ENCODE results near the gene SDCCAG8. TPM values are rescaled to one million over a fixed set of nuclear protein-coding genes. Genes with fewer than 3 reads are reported as not detected.

SDCCAG8 gene
- total and polyA plus RNA-seq, 2 experiments from 2014 or later = 28.3 to 39.3 TPM

DNA sequence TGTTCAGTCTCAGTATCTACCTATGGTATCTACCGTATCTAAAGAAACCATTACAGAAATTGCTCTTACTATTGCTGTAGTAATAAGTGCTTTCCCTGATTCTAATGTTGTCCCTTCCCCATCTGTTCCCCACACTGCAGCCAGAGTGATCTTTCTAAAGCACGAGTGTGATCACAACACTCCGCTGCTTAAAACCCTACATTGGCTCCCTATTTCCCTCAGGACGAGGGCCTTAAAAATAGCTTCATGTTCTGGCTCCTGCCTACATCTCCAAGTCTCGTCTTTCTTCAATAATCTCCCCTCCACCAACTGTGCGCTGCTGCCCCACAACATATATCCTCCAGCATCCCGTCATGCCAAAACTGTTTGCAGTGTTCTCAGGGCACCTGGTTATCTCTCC, 150.6 kb downstream of the SDCCAG8 start:
- H3K27ac ChIP-seq = no peak overlapping the region
- no peak for TF ChIP-seq EZH2 (IDR thresholded peaks at IDR 0.05; ENCODE audit: borderline replicate concordance)
- TF ChIP-seq, protein P1, sequence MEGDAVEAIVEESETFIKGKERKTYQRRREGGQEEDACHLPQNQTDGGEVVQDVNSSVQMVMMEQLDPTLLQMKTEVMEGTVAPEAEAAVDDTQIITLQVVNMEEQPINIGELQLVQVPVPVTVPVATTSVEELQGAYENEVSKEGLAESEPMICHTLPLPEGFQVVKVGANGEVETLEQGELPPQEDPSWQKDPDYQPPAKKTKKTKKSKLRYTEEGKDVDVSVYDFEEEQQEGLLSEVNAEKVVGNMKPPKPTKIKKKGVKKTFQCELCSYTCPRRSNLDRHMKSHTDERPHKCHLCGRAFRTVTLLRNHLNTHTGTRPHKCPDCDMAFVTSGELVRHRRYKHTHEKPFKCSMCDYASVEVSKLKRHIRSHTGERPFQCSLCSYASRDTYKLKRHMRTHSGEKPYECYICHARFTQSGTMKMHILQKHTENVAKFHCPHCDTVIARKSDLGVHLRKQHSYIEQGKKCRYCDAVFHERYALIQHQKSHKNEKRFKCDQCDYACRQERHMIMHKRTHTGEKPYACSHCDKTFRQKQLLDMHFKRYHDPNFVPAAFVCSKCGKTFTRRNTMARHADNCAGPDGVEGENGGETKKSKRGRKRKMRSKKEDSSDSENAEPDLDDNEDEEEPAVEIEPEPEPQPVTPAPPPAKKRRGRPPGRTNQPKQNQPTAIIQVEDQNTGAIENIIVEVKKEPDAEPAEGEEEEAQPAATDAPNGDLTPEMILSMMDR (IDR thresholded peaks at IDR 0.05; ENCODE audit: poor library complexity) = no peak
- no peak for TF ChIP-seq EZH2phosphoT487 (IDR thresholded peaks at IDR 0.05; ENCODE audit: low read depth, severe bottlenecking, unreplicated experiment)
- H3K36me3 ChIP-seq (replicated peaks; ENCODE audit: insufficient read depth, low read depth) = no peaks in the 10 kb centered on the region
- no peak overlapping the region for H2AFZ ChIP-seq
- no peaks in the 10 kb centered on the region for H3K9me2 ChIP-seq (replicated peaks; ENCODE audit: insufficient read depth)
- DNase-seq (ENCODE audit: low spot score) = no peak
- H3K4me2 ChIP-seq = no peak overlapping the region
- 92% methylated on average over 7 of the region's 7 CpGs for WGBS (ENCODE audit: low lambda C conversion rate, missing lambda C conversion rate)
- no peaks in the 10 kb centered on the region for H3K27me3 ChIP-seq
- no peaks in the 10 kb centered on the region for H4K20me1 ChIP-seq (ENCODE audit: insufficient read depth, poor library complexity, severe bottlenecking)
- H3K79me2 ChIP-seq = no peaks in the 10 kb centered on the region
- no peak overlapping the region for H3K4me3 ChIP-seq
- no peaks in the 10 kb centered on the region for H3K4me1 ChIP-seq (ENCODE audit: insufficient read depth)
- H3K9me3 ChIP-seq (ENCODE audit: low read depth) = no peaks in the 10 kb centered on the region

DNA sequence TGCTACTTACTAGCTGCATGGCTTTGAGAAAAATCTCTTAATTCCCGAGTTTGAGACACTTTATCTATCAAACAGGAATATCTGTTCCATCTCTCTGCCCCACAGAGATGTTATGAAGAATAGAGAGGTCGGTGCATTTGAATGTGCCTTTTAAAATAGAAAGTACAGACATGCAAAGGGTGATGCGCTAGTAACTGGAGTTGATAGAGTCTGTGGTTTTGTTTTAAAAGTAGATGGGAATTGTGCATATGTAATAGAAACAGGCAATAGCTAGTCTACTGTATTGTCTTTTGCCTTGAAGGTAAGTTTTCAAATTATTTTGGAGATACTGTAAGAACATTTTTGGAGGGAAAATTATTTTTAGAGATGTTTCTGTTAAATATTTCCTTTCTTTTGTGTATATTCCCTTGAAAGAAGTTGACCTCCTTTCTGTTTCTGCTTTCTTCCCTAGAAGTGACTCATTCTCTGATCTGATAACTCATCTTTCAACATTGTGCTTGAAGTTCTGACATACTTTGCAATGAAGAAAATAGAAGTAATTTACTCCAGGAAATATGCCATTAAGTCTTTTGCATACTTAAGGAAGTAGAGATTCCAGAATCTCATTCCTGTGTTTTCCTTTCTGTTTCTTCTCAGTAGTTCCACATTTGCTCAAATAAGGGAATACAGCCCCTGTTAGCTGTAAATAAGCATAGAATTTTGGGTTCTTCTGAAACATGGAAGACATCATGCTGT, 151.6 kb downstream of the SDCCAG8 start:
- no peaks in the 10 kb centered on the region for H3K9me3 ChIP-seq (ENCODE audit: low read depth)
- TF ChIP-seq, protein P1 (IDR thresholded peaks at IDR 0.05; ENCODE audit: poor library complexity) = no peak
- TF ChIP-seq EZH2phosphoT487 (IDR thresholded peaks at IDR 0.05; ENCODE audit: low read depth, severe bottlenecking, unreplicated experiment) (no peak), EZH2 (IDR thresholded peaks at IDR 0.05; ENCODE audit: borderline replicate concordance) (no peak)
- H4K20me1 ChIP-seq (ENCODE audit: insufficient read depth, poor library complexity, severe bottlenecking) = no peaks in the 10 kb centered on the region
- no peaks in the 10 kb centered on the region for H3K4me1 ChIP-seq (ENCODE audit: insufficient read depth)
- no peaks in the 10 kb centered on the region for H3K27me3 ChIP-seq
- H3K4me2 ChIP-seq = no peak overlapping the region
- no peak for DNase-seq (ENCODE audit: low spot score)
- WGBS (ENCODE audit: low lambda C conversion rate, missing lambda C conversion rate) = 89% methylated on average over 3 of the region's 3 CpGs
- no peaks in the 10 kb centered on the region for H3K36me3 ChIP-seq (replicated peaks; ENCODE audit: insufficient read depth, low read depth)
- H2AFZ ChIP-seq = no peak overlapping the region
- H3K27ac ChIP-seq = no peak overlapping the region
- H3K9me2 ChIP-seq (replicated peaks; ENCODE audit: insufficient read depth) = no peaks in the 10 kb centered on the region
- no peaks in the 10 kb centered on the region for H3K79me2 ChIP-seq
- no peak overlapping the region for H3K4me3 ChIP-seq

DNA sequence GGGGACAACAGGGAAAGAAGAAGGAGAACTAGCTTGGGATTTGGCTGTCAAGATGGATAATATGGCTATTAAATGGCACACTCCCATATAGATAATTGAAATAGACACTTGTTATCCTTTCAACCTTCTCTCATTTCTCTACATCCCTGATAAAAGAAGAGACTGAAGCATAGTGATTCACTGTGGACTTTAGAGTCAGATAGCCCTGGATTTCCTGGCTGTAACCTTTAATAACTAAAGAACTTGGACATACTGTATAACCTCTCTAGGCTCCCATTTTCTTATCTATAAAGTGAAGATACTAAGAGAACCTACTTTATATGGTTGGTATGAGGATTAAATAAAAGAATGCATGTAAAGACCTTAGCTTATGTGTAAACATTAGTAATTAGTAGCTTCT, 152.6 kb downstream of the SDCCAG8 start:
- H2AFZ ChIP-seq = no peak overlapping the region
- DNase-seq (ENCODE audit: low spot score) = no peak

More for the DNA sequence above, 152.6 kb downstream of the SDCCAG8 start:
- Histone ChIP-seq H3K9me2 (replicated peaks; ENCODE audit: insufficient read depth) (no peaks in the 10 kb centered on the region), H3K4me1 (ENCODE audit: insufficient read depth) (no peaks in the 10 kb centered on the region), H4K20me1 (ENCODE audit: insufficient read depth, poor library complexity, severe bottlenecking) (no peaks in the 10 kb centered on the region), H3K9me3 (ENCODE audit: low read depth) (no peaks in the 10 kb centered on the region), H3K27me3 (no peaks in the 10 kb centered on the region), H3K4me3 (no peak overlapping the region), H3K4me2 (no peak overlapping the region), H3K79me2 (no peaks in the 10 kb centered on the region), H3K36me3 (replicated peaks; ENCODE audit: insufficient read depth, low read depth) (no peaks in the 10 kb centered on the region), H3K27ac (no peak overlapping the region)
- TF ChIP-seq EZH2phosphoT487 (IDR thresholded peaks at IDR 0.05; ENCODE audit: low read depth, severe bottlenecking, unreplicated experiment) = no peak
- TF ChIP-seq, protein P1 (IDR thresholded peaks at IDR 0.05; ENCODE audit: poor library complexity) = no peak
- TF ChIP-seq EZH2 (IDR thresholded peaks at IDR 0.05; ENCODE audit: borderline replicate concordance) = no peak
